Prostate gland (tissue), 2 donors: ENCODE measurements around the gene NOP56. TPM values are rescaled to one million over a fixed set of nuclear protein-coding genes. Genes with fewer than 3 reads are reported as not detected.

ENCODE experiments used
- DNase-seq: peaks from one replicate; pipeline ENCODE4 v3.0.0-alpha.2; 2019; ENCODE audit warnings: low spot score
- H3K27ac ChIP-seq, 2 donors: fragments of 200-600 bp; sonication (generic); 2 replicates each; pipeline ENCODE4 v1.5.1; 2017 to 2019
- H3K27me3 ChIP-seq: fragments of 200-600 bp; sonication (generic); replicated peaks from 2 replicates; pipeline ENCODE4 v1.5.1; 2019; ENCODE audit not compliant: insufficient read depth
- H3K36me3 ChIP-seq, 2 donors: fragments of 200-600 bp; sonication (generic); 1 replicate in 1 of 2; 2 replicates in 1 of 2; pipeline versions ENCODE4 v1.5.1 to v1.8.1; 2017 to 2019
- H3K4me1 ChIP-seq: fragments of 200-600 bp; sonication (generic); replicated peaks from 2 replicates; pipeline ENCODE4 v1.5.1; 2019
- H3K4me3 ChIP-seq, 2 donors: fragments of 200-600 bp; sonication (generic); 2 replicates each; pipeline ENCODE4 v1.5.1; 2017 to 2019
- H3K9me3 ChIP-seq: fragments of 200-600 bp; sonication (generic); 2 replicates; pipeline ENCODE4 v1.5.1; 2017
- CTCF ChIP-seq, 4 experiments: fragments of 200-600 bp in 2 of 4; fragments of 450-650 bp in 2 of 4; sonication (generic) in 2 of 4; IDR thresholded peaks; 1 replicate in 3 of 4; 2 replicates in 1 of 4; pipeline ENCODE4 v1.5.1; 2016 to 2019; ENCODE audit warnings: antibody characterized with exemption in 4 of 4, mild to moderate bottlenecking in 2 of 4, moderate library complexity in 2 of 4
- POLR2A ChIP-seq: fragments of 450-650 bp; IDR thresholded peaks from one replicate; pipeline ENCODE4 v1.6.1; 2016; ENCODE audit warnings: antibody characterized with exemption, mild to moderate bottlenecking
- POLR2AphosphoS5 ChIP-seq: sonication (generic); formaldehyde crosslinking; IDR thresholded peaks from one replicate; pipeline ENCODE4 v1.6.1; 2017; ENCODE audit warnings: antibody characterized with exemption
- WGBS: methylation state at CpG from one replicate; pipeline ENCODE4 v1.1.5; 2018; 5-methylcytosine and 5-hydroxymethylcytosine counted together
- intact Hi-C: fragments of 100-400 bp; cut with DNase I; formaldehyde crosslinking; loops from one replicate; pipeline ENCODE4 v1.14.2; 2022
- total RNA-seq, 2 donors: library from RNA; depleted of rRNA; stranded (reverse); fragments of >200 nt; gene quantifications; one replicate each; pipeline ENCODE4 v1.1.0, GENCODE V29; 2016

Gene NOP56
- total RNA-seq, 2 donors from 2014 or later, result 50.8 to 108 TPM

GRCh38 chr20:2637246-2637645, 15.2 kb upstream of the NOP56 start:
- Histone ChIP-seq H3K9me3 (no peaks in the 10 kb centered on the region), H3K27ac (no peak overlapping the region), H3K4me1 (no peaks in the 10 kb centered on the region), H3K4me3 (no peak overlapping the region), H3K27me3 (no peaks in the 10 kb centered on the region), H3K36me3 (no peaks in the 10 kb centered on the region)
- intact Hi-C loops, result no loop called here
- TF ChIP-seq POLR2AphosphoS5, result no peak
- no peak for TF ChIP-seq POLR2A
- TF ChIP-seq CTCF (IDR thresholded peaks at IDR 0.05), result no peak
- WGBS, result 88% methylated on average over 6 of the region's 6 CpGs
- DNase-seq, result no peak

- Histone ChIP-seq H3K27ac (no peak overlapping the region), H3K9me3 (no peaks in the 10 kb centered on the region), H3K4me3 (no peak overlapping the region), H3K36me3 (no peaks in the 10 kb centered on the region), H3K4me1 (no peaks in the 10 kb centered on the region), H3K27me3 (no peaks in the 10 kb centered on the region)
- intact Hi-C loops, result no loop called here
- no peak for DNase-seq
- TF ChIP-seq POLR2A (no peak), POLR2AphosphoS5 (no peak), CTCF (IDR thresholded peaks at IDR 0.05) (no peak)
- WGBS, result 55% methylated on average over 1 of the region's 1 CpG
Measured at GRCh38 chr20:2640260-2640659, 12.2 kb upstream of the NOP56 start.

GRCh38 chr20:2640899-2641298, 11.5 kb upstream of the NOP56 start:
- Histone ChIP-seq H3K27me3 (no peaks in the 10 kb centered on the region), H3K9me3 (no peaks in the 10 kb centered on the region), H3K27ac (no peak overlapping the region), H3K4me1 (no peaks in the 10 kb centered on the region), H3K36me3 (no peaks in the 10 kb centered on the region), H3K4me3 (no peak overlapping the region)
- intact Hi-C loops, result no loop called here
- DNase-seq, result no peak
- whole genome bisulfite sequencing, result 89% methylated on average over 9 of the region's 9 CpGs
- TF ChIP-seq POLR2AphosphoS5 (no peak), CTCF (IDR thresholded peaks at IDR 0.05) (no peak), POLR2A (no peak)

- Histone ChIP-seq H3K27me3 (no peaks in the 10 kb centered on the region), H3K4me3 (no peak overlapping the region), H3K9me3 (no peaks in the 10 kb centered on the region), H3K4me1 (no peaks in the 10 kb centered on the region), H3K36me3 (no peaks in the 10 kb centered on the region), H3K27ac (no peak overlapping the region)
- 100% methylated on average over 1 of the region's 1 CpG for WGBS
- no peak for DNase-seq
- intact Hi-C loops, result no loop called here
- no peak for TF ChIP-seq POLR2AphosphoS5
Measured at GRCh38 chr20:2643708-2644107, 8.7 kb upstream of the NOP56 start.

GRCh38 chr20:2652724-2653555, 508 bp downstream of the NOP56 start:
- 1% methylated on average over 19 of the region's 56 CpGs for WGBS
- Histone ChIP-seq H3K4me1 (peaks cover 8% of the 10 kb centered on the region), H3K9me3 (no peaks in the 10 kb centered on the region), H3K27me3 (no peaks in the 10 kb centered on the region), H3K36me3 (peaks cover 24 to 27% of the 10 kb centered on the region in 2 donors), H3K27ac (peak overlapping the region; percentile 81 to 82), H3K4me3 (peak overlapping the region; percentile 77 to 91)
- TF ChIP-seq POLR2A (peak; percentile 2), POLR2AphosphoS5 (no peak)
- intact Hi-C loops, result loop anchor here (1.0 kb wide), 1 partner anchor 10 kb away; no protein-coding TSS in a partner anchor
- DNase-seq, result peak; percentile 33
